GM21447 (cell line): ENCODE results near the gene C5orf22.
A peak's percentile ranks its signal among the peaks of the same experiment; 100 is the strongest.
"Not testable (repeated sequence)": the region's sequence is repeated elsewhere in the genome, so short reads cannot be mapped to it uniquely, and the experiment has no call there.

Source experiments
- ATAC-seq: cut with Tn5 transposase; IDR thresholded peaks from one replicate; pipeline ENCODE4 v1.9.1; 2021; ENCODE audit not compliant: unreplicated experiment

Gene C5orf22

GRCh38 chr5:31531888-31532547 lies at the start of gene C5orf22, which contains the start of gene DROSHA:
Gene C5orf22, plus strand, starts transcription at chr5:31532301. Its CDS starts 92 bp downstream, at chr5:31532393.
Gene DROSHA, minus strand, starts transcription at chr5:31532093. Its CDS starts 3,034 bp downstream, at chr5:31529059.
- peak; percentile 95 for ATAC-seq

- ATAC-seq: no peak
Observed at GRCh38 chr5:31485376-31486207, 46.5 kb upstream of the C5orf22 start.

GRCh38 chr5:31486441-31486840 lies 45.7 kb upstream of the C5orf22 start:
- ATAC-seq: no peak

GRCh38 chr5:31487506-31487905 lies 44.6 kb upstream of the C5orf22 start:
- ATAC-seq: no peak

- ATAC-seq: no peak
Observed at GRCh38 chr5:31492869-31493268, 39.2 kb upstream of the C5orf22 start.

- ATAC-seq: no peak
Observed at GRCh38 chr5:31495336-31495735, 36.8 kb upstream of the C5orf22 start.

- ATAC-seq: no peak
Observed at GRCh38 chr5:31496301-31496700, 35.8 kb upstream of the C5orf22 start.

GRCh38 chr5:31496891-31497290 lies 35.2 kb upstream of the C5orf22 start:
- ATAC-seq: no peak

- ATAC-seq: no peak
Observed at GRCh38 chr5:31500256-31500655, 31.8 kb upstream of the C5orf22 start.

- no peak for ATAC-seq
Observed at GRCh38 chr5:31502506-31502905, 29.6 kb upstream of the C5orf22 start.

- no peak for ATAC-seq
Observed at GRCh38 chr5:31504529-31504928, 27.6 kb upstream of the C5orf22 start.

- ATAC-seq: no peak
Observed at GRCh38 chr5:31511305-31511704, 20.8 kb upstream of the C5orf22 start.

- no peak for ATAC-seq
Observed at GRCh38 chr5:31516802-31517201, 15.3 kb upstream of the C5orf22 start.

GRCh38 chr5:31523041-31523440 lies 9.1 kb upstream of the C5orf22 start:
- no peak for ATAC-seq

- ATAC-seq: no peak
Observed at GRCh38 chr5:31530541-31531265, 1.4 kb upstream of the C5orf22 start.

GRCh38 chr5:31531543-31531887 lies 586 bp upstream of the C5orf22 start:
- ATAC-seq: peak; percentile 32

GRCh38 chr5:31534527-31535046 lies 2.5 kb downstream of the C5orf22 start:
- ATAC-seq: no peak

- ATAC-seq: no peak
Observed at GRCh38 chr5:31536873-31537272, 4.8 kb downstream of the C5orf22 start.

- no peak for ATAC-seq
Observed at GRCh38 chr5:31537349-31537748, 5.2 kb downstream of the C5orf22 start.

- no peak for ATAC-seq
Observed at GRCh38 chr5:31537851-31538250, 5.8 kb downstream of the C5orf22 start.

GRCh38 chr5:31549114-31549513 lies 17.0 kb downstream of the C5orf22 start:
- not testable (repeated sequence) for ATAC-seq
